ENCODE measurements around the gene TSPYL6. TPM values are rescaled to one million over a fixed set of nuclear protein-coding genes. Genes with fewer than 3 reads are reported as not detected.

TSPYL6 gene
- total RNA-seq, 4 donors from 2014 or later: 0.32 TPM; not detected in 3

- DNase-seq (ENCODE audit: low spot score): no peak
- ATAC-seq (ENCODE audit: low FRiP score): no peak
- no peak for TF ChIP-seq CTCF (IDR thresholded peaks at IDR 0.05)
Observed at GRCh38 chr2:54287532-54287931, 31.5 kb upstream of the TSPYL6 start.

- no peak for ATAC-seq (ENCODE audit: low FRiP score)
- no peak for TF ChIP-seq CTCF (IDR thresholded peaks at IDR 0.05)
- DNase-seq (ENCODE audit: low spot score): no peak
Observed at GRCh38 chr2:54285451-54285850, 29.4 kb upstream of the TSPYL6 start.

- TF ChIP-seq CTCF (IDR thresholded peaks at IDR 0.05): no peak
- no peak for ATAC-seq (ENCODE audit: low FRiP score)
Observed at GRCh38 chr2:54284826-54285225, 28.8 kb upstream of the TSPYL6 start.

GRCh38 chr2:54279385-54279784 lies 23.4 kb upstream of the TSPYL6 start:
- no peak for TF ChIP-seq CTCF (IDR thresholded peaks at IDR 0.05)

More at GRCh38 chr2:54284826-54285225, 28.8 kb upstream of the TSPYL6 start:
- no peak for DNase-seq (ENCODE audit: low spot score)

GRCh38 chr2:54275541-54275940 lies 19.5 kb upstream of the TSPYL6 start:
- no peak for TF ChIP-seq CTCF (IDR thresholded peaks at IDR 0.05)
- no peak for DNase-seq (ENCODE audit: low spot score)
- ATAC-seq (ENCODE audit: low FRiP score): no peak

More at GRCh38 chr2:54279385-54279784, 23.4 kb upstream of the TSPYL6 start:
- DNase-seq (ENCODE audit: low spot score) (no peak), ATAC-seq (ENCODE audit: low FRiP score) (no peak)

GRCh38 chr2:54274781-54275242 lies 18.8 kb upstream of the TSPYL6 start:
- TF ChIP-seq CTCF (IDR thresholded peaks at IDR 0.05): no peak
- DNase-seq (ENCODE audit: low spot score) (no peak), ATAC-seq (ENCODE audit: low FRiP score) (no peak)

- TF ChIP-seq CTCF (IDR thresholded peaks at IDR 0.05): no peak
- DNase-seq (ENCODE audit: low spot score) (no peak), ATAC-seq (ENCODE audit: low FRiP score) (no peak)
Observed at GRCh38 chr2:54271843-54272627, 16.0 kb upstream of the TSPYL6 start.

All from omental fat pad (tissue), 4 donors.